ENCODE measurements around the gene COQ10A. TPM values are rescaled to one million over a fixed set of nuclear protein-coding genes. Genes with fewer than 3 reads are reported as not detected.

COQ10A gene
- total RNA-seq, 3 donors from 2014 or later (not counting 1 experiment from before 2014, with no cell fraction given), result 27.2 to 37.9 (median 30.2) TPM

- WGBS (ENCODE audit: insufficient coverage), result 98% methylated on average over 2 of the region's 3 CpGs
- intact Hi-C loops (cut with micrococcal nuclease), result loop anchor here (5.0 kb wide), 3 partner anchors 150 to 500 kb away; partner anchors contain the start of genes ESYT1, ORMDL2, SARNP and SPRYD4
- H3K27ac Mint-ChIP-seq, result no peak overlapping the region
- Histone ChIP-seq H3K36me3 (ENCODE audit: control insufficient read depth, insufficient read depth, low read length) (peaks cover 22% of the 10 kb centered on the region), H3K9me3 (ENCODE audit: control insufficient read depth, insufficient read depth, low read length) (no peaks in the 10 kb centered on the region), H3K27me3 (ENCODE audit: control insufficient read depth, insufficient read depth, low read length) (no peaks in the 10 kb centered on the region), H3K4me1 (ENCODE audit: control insufficient read depth, insufficient read depth, low read length) (peaks cover 15% of the 10 kb centered on the region), H3K27ac (ENCODE audit: low read length) (no peak overlapping the region), H3K4me3 (ENCODE audit: low read length) (no peak overlapping the region)
- ATAC-seq (no peak), DNase-seq (no peak)
- no peaks in the 10 kb centered on the region for H3K9me3 Mint-ChIP-seq
- H3K27me3 Mint-ChIP-seq (ENCODE audit: low read depth in 2 of 2), result no peaks in the 10 kb centered on the region
- no peak overlapping the region for H3K4me3 Mint-ChIP-seq
- H3K4me1 Mint-ChIP-seq, result peaks cover 0 to 17% of the 10 kb centered on the region in 2 donors
- no peak for TF ChIP-seq CTCF (IDR thresholded peaks at IDR 0.05)
- H3K36me3 Mint-ChIP-seq, result no peaks in the 10 kb centered on the region
Measured at GRCh38 chr12:56317675-56318074, 50.9 kb downstream of the COQ10A start.

Other genes with a start within 250 kb of the COQ10A start
- 1 to 10 TPM; 4.4 to 5.5 (median 5.5) TPM for gene IKZF4, start 245.9 kb upstream of the COQ10A start, total RNA-seq
- gene RPS26, start 225.0 kb upstream of the COQ10A start, total RNA-seq, result 10 to 100 TPM; 29.5 to 50.3 (median 35.5) TPM
- under 1 TPM in 2 of 3 donors, not detected in 1; 0.26 to 0.66 TPM for gene ERBB3, start 186.8 kb upstream of the COQ10A start, total RNA-seq
- 10 to 100 TPM; 78.5 to 86.4 (median 79.7) TPM for gene PA2G4, start 162.4 kb upstream of the COQ10A start, total RNA-seq
- gene RPL41, start 150.3 kb upstream of the COQ10A start, total RNA-seq, result 1,000 to 10,000 TPM; 2,342 to 3,083 (median 3,009) TPM
- gene ZC3H10, start 148.7 kb upstream of the COQ10A start, total RNA-seq, result 10 to 100 TPM; 12.0 to 24.3 (median 16.2) TPM
- gene ESYT1, start 138.7 kb upstream of the COQ10A start, total RNA-seq, result 100 to 1,000 TPM; 198 to 215 (median 199) TPM
- gene MYL6B, start 114.4 kb upstream of the COQ10A start, total RNA-seq, result 1 to 10 TPM; 6.7 to 8.9 (median 7.4) TPM
- gene MYL6, start 108.6 kb upstream of the COQ10A start, total RNA-seq, result 1,000 to 10,000 TPM in 2 of 3 donors, 100 to 1,000 TPM in 1; 881 to 1,204 (median 1,015) TPM
- 100 to 1,000 TPM; 205 to 232 (median 210) TPM for gene SMARCC2, start 77.5 kb upstream of the COQ10A start, total RNA-seq
- gene RNF41, start 45.0 kb upstream of the COQ10A start, total RNA-seq, result 10 to 100 TPM; 32.3 to 44.5 (median 38.6) TPM
- gene NABP2, start 42.6 kb upstream of the COQ10A start, total RNA-seq, result 10 to 100 TPM; 21.6 to 23.4 (median 22.6) TPM
- gene SLC39A5, start 36.9 kb upstream of the COQ10A start, total RNA-seq, result 1 to 10 TPM in 1 of 3 donors, under 1 TPM in 2; 0.70 to 1.4 (median 0.71) TPM
- gene ANKRD52, start 8.6 kb upstream of the COQ10A start, total RNA-seq, result 10 to 100 TPM; 34.1 to 52.2 (median 51.4) TPM
- 100 to 1,000 TPM; 185 to 190 (median 188) TPM for gene CS, start 33.4 kb downstream of the COQ10A start, total RNA-seq
- 10 to 100 TPM; 50.4 to 64.3 (median 60.8) TPM for gene CNPY2, start 49.0 kb downstream of the COQ10A start, total RNA-seq
- 100 to 1,000 TPM in 1 of 3 donors, 10 to 100 TPM in 2; 86.2 to 117 (median 95.7) TPM for gene PAN2, start 67.1 kb downstream of the COQ10A start, total RNA-seq
- gene IL23A, start 71.9 kb downstream of the COQ10A start, total RNA-seq, result 1 to 10 TPM; 1.8 to 2.7 (median 2.2) TPM
- 100 to 1,000 TPM; 140 to 157 (median 143) TPM for gene STAT2, start 93.2 kb downstream of the COQ10A start, total RNA-seq
- gene APOF, start 95.9 kb downstream of the COQ10A start, total RNA-seq, result not detected
- 10 to 100 TPM; 11.1 to 12.3 (median 11.7) TPM for gene TIMELESS, start 182.5 kb downstream of the COQ10A start, total RNA-seq
- gene MIP, start 187.7 kb downstream of the COQ10A start, total RNA-seq, result not detected
- 1 to 10 TPM; 5.6 to 6.2 (median 5.6) TPM for gene SPRYD4, start 201.6 kb downstream of the COQ10A start, total RNA-seq
- 1 to 10 TPM; 1.2 to 1.6 (median 1.6) TPM for gene GLS2, start 221.2 kb downstream of the COQ10A start, total RNA-seq